ENCODE data around the gene MYO18B.

MYO18B gene

DNA sequence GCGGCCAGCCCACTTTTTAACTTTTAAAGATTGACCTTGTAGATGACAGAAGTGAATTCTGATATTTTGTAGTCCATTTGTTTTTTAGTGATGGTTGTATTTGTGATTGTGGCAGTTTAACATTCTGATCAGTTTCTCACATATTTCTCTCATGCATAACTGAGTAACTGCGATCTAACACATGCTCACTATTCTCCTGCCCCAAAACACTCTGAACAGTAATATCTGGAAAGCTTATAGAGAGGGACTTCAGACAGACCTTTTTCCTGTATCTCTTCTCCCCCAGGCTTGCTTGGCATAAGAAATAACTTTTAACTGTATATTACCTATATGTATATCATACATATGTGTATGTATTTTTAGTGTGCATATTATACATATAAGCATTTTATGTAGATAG, 37.3 kb upstream of the MYO18B start:
- TF ChIP-seq TEAD4 (IDR thresholded peaks at IDR 0.05), result no peak
- TF ChIP-seq, protein P1, sequence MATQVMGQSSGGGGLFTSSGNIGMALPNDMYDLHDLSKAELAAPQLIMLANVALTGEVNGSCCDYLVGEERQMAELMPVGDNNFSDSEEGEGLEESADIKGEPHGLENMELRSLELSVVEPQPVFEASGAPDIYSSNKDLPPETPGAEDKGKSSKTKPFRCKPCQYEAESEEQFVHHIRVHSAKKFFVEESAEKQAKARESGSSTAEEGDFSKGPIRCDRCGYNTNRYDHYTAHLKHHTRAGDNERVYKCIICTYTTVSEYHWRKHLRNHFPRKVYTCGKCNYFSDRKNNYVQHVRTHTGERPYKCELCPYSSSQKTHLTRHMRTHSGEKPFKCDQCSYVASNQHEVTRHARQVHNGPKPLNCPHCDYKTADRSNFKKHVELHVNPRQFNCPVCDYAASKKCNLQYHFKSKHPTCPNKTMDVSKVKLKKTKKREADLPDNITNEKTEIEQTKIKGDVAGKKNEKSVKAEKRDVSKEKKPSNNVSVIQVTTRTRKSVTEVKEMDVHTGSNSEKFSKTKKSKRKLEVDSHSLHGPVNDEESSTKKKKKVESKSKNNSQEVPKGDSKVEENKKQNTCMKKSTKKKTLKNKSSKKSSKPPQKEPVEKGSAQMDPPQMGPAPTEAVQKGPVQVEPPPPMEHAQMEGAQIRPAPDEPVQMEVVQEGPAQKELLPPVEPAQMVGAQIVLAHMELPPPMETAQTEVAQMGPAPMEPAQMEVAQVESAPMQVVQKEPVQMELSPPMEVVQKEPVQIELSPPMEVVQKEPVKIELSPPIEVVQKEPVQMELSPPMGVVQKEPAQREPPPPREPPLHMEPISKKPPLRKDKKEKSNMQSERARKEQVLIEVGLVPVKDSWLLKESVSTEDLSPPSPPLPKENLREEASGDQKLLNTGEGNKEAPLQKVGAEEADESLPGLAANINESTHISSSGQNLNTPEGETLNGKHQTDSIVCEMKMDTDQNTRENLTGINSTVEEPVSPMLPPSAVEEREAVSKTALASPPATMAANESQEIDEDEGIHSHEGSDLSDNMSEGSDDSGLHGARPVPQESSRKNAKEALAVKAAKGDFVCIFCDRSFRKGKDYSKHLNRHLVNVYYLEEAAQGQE (IDR thresholded peaks at IDR 0.05; ENCODE audit: low read depth), result no peak
- TF ChIP-seq CEBPB (IDR thresholded peaks at IDR 0.05), result no peak
- TF ChIP-seq TCF12 (IDR thresholded peaks at IDR 0.05; ENCODE audit: low read depth), result no peak
- TF ChIP-seq, protein P2, sequence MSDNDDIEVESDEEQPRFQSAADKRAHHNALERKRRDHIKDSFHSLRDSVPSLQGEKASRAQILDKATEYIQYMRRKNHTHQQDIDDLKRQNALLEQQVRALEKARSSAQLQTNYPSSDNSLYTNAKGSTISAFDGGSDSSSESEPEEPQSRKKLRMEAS (IDR thresholded peaks at IDR 0.05), result no peak
- TF ChIP-seq FOXM1 (IDR thresholded peaks at IDR 0.05; ENCODE audit: borderline replicate concordance, low read depth), result no peak
- no peak for TF ChIP-seq TAF1 (IDR thresholded peaks at IDR 0.05; ENCODE audit: low read depth)
- no peak for TF ChIP-seq RAD21 (IDR thresholded peaks at IDR 0.05; ENCODE audit: low read depth)
- TF ChIP-seq CREB1 (IDR thresholded peaks at IDR 0.05; ENCODE audit: low read depth), result no peak
- TF ChIP-seq ZBTB7A (IDR thresholded peaks at IDR 0.05; ENCODE audit: low read depth), result no peak
- TF ChIP-seq EGR1 (IDR thresholded peaks at IDR 0.05), result no peak

DNA sequence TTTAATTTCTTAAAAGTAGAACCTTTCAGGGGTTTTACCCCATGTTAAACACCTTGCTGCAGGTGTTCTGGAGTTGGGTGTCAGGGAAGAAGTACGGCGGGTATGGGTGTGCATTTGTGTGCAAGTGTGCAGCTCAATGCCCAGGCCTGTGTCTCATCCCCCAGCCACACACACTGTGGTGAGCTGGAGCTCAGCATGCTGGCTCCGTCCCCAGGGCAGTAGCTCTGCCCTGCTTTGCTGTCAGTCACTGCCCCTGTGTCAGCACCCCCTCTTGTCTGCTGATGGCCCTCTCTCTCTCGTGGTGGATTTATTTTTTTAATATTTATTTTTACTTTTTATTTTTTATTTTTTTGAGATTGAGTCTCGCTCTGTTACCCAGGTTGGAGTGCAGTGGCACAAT, 35.8 kb upstream of the MYO18B start:
- no peak for TF ChIP-seq TCF12 (IDR thresholded peaks at IDR 0.05; ENCODE audit: low read depth)
- no peak for TF ChIP-seq CEBPB (IDR thresholded peaks at IDR 0.05)
- no peak for TF ChIP-seq CREB1 (IDR thresholded peaks at IDR 0.05; ENCODE audit: low read depth)
- no peak for TF ChIP-seq TAF1 (IDR thresholded peaks at IDR 0.05; ENCODE audit: low read depth)
- TF ChIP-seq YY1 (IDR thresholded peaks at IDR 0.05; ENCODE audit: low read depth), result no peak
- no peak for TF ChIP-seq FOXM1 (IDR thresholded peaks at IDR 0.05; ENCODE audit: borderline replicate concordance, low read depth)
- TF ChIP-seq NFIC (IDR thresholded peaks at IDR 0.05), result no peak

DNA sequence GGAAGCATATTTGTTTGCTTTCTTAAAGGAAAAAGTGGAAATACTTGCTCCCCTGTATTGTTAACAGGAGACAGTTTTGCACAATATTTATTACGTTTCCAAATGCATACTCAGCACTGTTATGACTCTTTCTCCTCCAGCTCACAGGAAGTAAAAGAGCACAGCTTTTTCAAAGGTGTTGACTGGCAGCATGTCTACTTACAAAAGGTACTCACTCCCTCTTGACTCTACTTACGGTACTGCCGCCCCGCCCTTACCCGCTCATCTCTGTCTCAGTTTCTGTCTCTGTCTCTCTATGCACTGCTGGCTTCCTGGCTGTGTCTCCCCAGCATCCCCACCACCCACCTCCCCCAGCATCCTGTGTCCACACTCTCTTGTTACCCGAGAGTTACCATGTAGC, 32.2 kb upstream of the MYO18B start:
- TF ChIP-seq RAD21 (IDR thresholded peaks at IDR 0.05; ENCODE audit: low read depth), result no peak

DNA sequence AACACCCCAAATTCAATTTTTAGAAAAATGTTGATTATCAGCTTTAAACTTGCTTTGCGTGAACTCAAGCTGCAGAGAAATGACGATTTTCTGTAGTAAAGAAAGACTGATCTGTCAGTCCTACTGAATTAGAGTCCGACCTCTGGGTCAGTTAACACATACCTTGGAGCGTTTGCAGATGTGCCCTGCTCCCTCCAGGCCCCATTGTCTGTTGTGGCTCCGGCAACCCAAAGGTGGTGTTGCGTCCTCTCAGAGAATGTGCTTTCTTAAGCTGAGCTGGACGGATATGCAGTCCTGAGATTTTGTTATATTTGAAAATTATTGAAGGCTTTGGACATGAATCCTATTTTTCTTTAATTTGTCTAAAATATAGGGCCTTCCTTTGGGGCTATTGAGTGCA, 31.5 kb upstream of the MYO18B start:
- no peak for TF ChIP-seq NFIC (IDR thresholded peaks at IDR 0.05)
- TF ChIP-seq RAD21 (IDR thresholded peaks at IDR 0.05; ENCODE audit: low read depth), result no peak
- no peak for TF ChIP-seq CEBPB (IDR thresholded peaks at IDR 0.05)
- no peak for TF ChIP-seq YY1 (IDR thresholded peaks at IDR 0.05; ENCODE audit: low read depth)
- no peak for TF ChIP-seq CREB1 (IDR thresholded peaks at IDR 0.05; ENCODE audit: low read depth)
- TF ChIP-seq TEAD4 (IDR thresholded peaks at IDR 0.05), result no peak
- TF ChIP-seq ZBTB7A (IDR thresholded peaks at IDR 0.05; ENCODE audit: low read depth), result no peak
- no peak for TF ChIP-seq EP300 (IDR thresholded peaks at IDR 0.05; ENCODE audit: borderline replicate concordance)
- TF ChIP-seq FOXM1 (IDR thresholded peaks at IDR 0.05; ENCODE audit: borderline replicate concordance, low read depth), result no peak

DNA sequence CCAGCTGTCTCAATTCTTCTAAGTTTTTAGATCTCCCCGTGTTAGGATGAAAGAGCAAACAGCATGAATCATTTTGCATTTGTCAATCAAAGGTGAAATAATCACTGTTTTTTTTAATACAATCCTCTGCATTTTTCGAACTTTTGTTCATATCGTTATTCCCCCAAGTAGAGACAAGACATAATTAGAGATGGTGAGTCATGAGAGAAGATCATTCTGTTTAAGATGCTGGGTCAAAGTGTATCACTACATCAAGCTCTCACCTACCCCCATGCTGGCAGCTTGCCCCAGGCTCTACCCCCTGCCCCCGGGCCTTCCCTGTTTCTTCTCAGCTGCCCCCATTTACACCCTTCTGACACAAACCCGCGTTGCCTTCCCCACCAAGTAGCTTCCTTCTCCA, 30.5 kb upstream of the MYO18B start:
- TF ChIP-seq, protein P2 (IDR thresholded peaks at IDR 0.05), result no peak
- TF ChIP-seq YY1 (IDR thresholded peaks at IDR 0.05; ENCODE audit: low read depth), result no peak
- no peak for TF ChIP-seq TEAD4 (IDR thresholded peaks at IDR 0.05)
- no peak for TF ChIP-seq NFIC (IDR thresholded peaks at IDR 0.05)
- no peak for TF ChIP-seq EGR1 (IDR thresholded peaks at IDR 0.05)
- TF ChIP-seq RAD21 (IDR thresholded peaks at IDR 0.05; ENCODE audit: low read depth), result no peak
- no peak for TF ChIP-seq CREB1 (IDR thresholded peaks at IDR 0.05; ENCODE audit: low read depth)
- no peak for TF ChIP-seq CEBPB (IDR thresholded peaks at IDR 0.05)
- TF ChIP-seq FOXM1 (IDR thresholded peaks at IDR 0.05; ENCODE audit: borderline replicate concordance, low read depth), result no peak
- no peak for TF ChIP-seq EP300 (IDR thresholded peaks at IDR 0.05; ENCODE audit: borderline replicate concordance)
- TF ChIP-seq ZBTB7A (IDR thresholded peaks at IDR 0.05; ENCODE audit: low read depth), result no peak
- TF ChIP-seq, protein P1 (IDR thresholded peaks at IDR 0.05; ENCODE audit: low read depth), result no peak
- no peak for TF ChIP-seq TAF1 (IDR thresholded peaks at IDR 0.05; ENCODE audit: low read depth)
- TF ChIP-seq, protein P3, sequence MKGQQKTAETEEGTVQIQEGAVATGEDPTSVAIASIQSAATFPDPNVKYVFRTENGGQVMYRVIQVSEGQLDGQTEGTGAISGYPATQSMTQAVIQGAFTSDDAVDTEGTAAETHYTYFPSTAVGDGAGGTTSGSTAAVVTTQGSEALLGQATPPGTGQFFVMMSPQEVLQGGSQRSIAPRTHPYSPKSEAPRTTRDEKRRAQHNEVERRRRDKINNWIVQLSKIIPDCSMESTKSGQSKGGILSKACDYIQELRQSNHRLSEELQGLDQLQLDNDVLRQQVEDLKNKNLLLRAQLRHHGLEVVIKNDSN (IDR thresholded peaks at IDR 0.05), result no peak

DNA sequence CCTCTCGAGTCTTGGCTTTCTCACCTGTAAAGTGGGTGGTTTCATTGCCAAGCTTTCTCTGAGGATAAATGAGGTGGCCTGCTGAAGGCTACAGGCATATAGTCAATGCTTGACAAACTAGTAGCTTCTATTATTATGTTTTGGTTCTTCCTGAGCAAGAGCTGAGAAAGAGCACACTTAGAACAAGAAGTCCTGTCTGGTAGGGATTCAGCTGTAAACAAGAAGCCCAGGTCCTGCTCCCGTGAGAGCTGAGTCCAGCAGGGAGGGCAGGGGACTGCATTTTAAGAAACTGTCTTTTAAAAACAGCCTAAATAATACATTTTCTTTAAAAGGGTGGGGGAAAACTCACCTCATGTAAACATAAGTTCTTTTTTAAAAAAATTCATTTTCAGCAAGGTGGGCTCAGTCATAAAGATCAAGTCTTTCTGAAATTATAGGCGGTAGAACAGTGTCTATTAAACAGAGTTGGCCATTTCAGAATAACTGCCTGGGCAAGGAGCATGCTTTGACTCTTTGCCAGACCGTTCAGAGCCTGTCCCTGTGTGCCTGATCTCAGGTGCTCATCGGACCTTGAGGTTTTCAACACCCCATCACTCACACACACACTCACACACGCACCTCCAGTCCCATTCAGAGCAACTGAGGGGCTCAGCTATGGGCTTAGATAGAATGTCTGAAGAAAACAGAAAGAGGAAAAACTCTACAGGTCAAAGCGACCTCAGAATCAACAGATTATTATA, 29.2 kb upstream of the MYO18B start:
- no peak for TF ChIP-seq TCF12 (IDR thresholded peaks at IDR 0.05; ENCODE audit: low read depth)
- TF ChIP-seq CREB1 (IDR thresholded peaks at IDR 0.05; ENCODE audit: low read depth), result no peak
- no peak for TF ChIP-seq RAD21 (IDR thresholded peaks at IDR 0.05; ENCODE audit: low read depth)
- no peak for TF ChIP-seq TEAD4 (IDR thresholded peaks at IDR 0.05)
- no peak for TF ChIP-seq NFIC (IDR thresholded peaks at IDR 0.05)
- no peak for TF ChIP-seq CEBPB (IDR thresholded peaks at IDR 0.05)
- no peak for TF ChIP-seq EP300 (IDR thresholded peaks at IDR 0.05; ENCODE audit: borderline replicate concordance)
- TF ChIP-seq, protein P1 (IDR thresholded peaks at IDR 0.05; ENCODE audit: low read depth), result no peak
- no peak for TF ChIP-seq FOXM1 (IDR thresholded peaks at IDR 0.05; ENCODE audit: borderline replicate concordance, low read depth)
- TF ChIP-seq YY1 (IDR thresholded peaks at IDR 0.05; ENCODE audit: low read depth), result no peak
- TF ChIP-seq EGR1 (IDR thresholded peaks at IDR 0.05), result no peak
